Astrocyte (in vitro differentiated cells and primary cell): ENCODE measurements around the gene PARD3B.

Experiments used
- EZH2 ChIP-seq: IDR thresholded peaks from 2 replicates; pipeline ENCODE4 v1.6.1; 2012; ENCODE audit warnings: mild to moderate bottlenecking, low read length, inconsistent platforms; ENCODE audit not compliant: insufficient read depth
- TF ChIP-seq, protein P1 (sequence below): IDR thresholded peaks from 2 replicates; pipeline ENCODE4 v1.5.1; 2011; ENCODE audit warnings: low read depth, mild to moderate bottlenecking, inconsistent platforms, low read length, moderate library complexity; ENCODE audit not compliant: insufficient read depth

DNA sequence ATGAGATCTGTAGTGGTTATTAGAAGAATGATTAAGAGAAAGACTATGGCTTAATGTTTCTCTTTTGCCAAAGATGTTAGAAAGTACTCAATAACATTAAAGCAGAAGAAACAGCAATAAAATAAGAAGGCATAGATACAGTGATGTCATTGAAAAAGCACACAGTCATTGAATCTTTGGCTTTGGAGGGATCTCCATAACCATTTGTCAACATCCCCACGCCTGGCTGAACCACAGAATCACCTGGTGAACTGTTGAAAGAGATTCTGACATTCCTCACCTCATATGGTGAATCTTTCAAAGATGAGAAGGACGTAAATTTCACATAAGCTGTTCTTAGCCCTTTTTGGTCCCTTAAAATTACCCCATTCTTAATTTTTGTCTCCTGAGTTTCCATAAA is 812.5 kb downstream of the PARD3B start:
- no peak for TF ChIP-seq EZH2
- TF ChIP-seq, protein P1, sequence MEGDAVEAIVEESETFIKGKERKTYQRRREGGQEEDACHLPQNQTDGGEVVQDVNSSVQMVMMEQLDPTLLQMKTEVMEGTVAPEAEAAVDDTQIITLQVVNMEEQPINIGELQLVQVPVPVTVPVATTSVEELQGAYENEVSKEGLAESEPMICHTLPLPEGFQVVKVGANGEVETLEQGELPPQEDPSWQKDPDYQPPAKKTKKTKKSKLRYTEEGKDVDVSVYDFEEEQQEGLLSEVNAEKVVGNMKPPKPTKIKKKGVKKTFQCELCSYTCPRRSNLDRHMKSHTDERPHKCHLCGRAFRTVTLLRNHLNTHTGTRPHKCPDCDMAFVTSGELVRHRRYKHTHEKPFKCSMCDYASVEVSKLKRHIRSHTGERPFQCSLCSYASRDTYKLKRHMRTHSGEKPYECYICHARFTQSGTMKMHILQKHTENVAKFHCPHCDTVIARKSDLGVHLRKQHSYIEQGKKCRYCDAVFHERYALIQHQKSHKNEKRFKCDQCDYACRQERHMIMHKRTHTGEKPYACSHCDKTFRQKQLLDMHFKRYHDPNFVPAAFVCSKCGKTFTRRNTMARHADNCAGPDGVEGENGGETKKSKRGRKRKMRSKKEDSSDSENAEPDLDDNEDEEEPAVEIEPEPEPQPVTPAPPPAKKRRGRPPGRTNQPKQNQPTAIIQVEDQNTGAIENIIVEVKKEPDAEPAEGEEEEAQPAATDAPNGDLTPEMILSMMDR, result no peak
